HG03060 (cell line): ENCODE measurements around the gene TADA2B.

Experiments
- ATAC-seq: cut with Tn5 transposase; IDR thresholded peaks from one replicate; pipeline ENCODE4 v1.9.1; 2021; ENCODE audit warnings: low read depth, moderate number of reproducible peaks; ENCODE audit not compliant: unreplicated experiment

The TADA2B gene

DNA sequence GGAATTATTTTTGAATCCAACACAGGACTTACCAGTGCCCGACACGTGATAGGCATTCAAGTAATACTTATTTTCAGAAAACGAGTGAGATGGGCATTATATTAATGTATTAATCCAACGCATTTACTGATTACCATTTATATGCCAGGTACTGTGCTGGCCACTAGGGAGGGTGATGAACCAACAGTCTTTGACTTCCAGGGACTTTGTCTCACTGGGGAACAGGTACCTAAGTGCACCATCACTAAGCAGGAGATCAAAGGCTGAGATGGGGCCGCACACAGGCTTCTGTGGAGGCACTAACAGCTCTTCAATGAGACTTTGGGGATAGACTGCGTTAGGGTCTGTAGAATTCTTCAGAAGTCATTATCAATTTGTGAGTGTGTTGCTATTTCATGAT is 5.7 kb upstream of the TADA2B start:
- no peak for ATAC-seq

DNA sequence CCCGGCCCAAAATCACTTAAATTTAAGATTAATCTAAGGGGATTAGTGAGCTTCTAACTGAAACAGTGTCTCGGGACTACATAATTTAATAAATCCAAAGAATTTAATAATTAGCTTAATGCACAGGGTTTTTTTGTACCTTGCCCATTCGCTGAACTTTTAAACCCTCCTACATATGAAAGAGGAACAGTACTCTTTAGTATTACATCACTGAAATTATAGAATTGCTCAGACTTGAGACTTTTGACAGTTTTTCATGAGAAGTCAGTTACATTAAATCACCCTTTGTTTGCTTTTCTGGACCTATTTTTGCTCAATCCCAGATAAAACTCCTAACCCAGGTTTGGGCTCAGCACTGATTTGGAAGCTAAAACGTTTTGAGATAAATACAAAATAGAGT is 2.4 kb upstream of the TADA2B start:
- ATAC-seq, result no peak

GRCh38 chr4:7041246-7041645 is 1.9 kb upstream of the TADA2B start:
- ATAC-seq, result no peak

DNA sequence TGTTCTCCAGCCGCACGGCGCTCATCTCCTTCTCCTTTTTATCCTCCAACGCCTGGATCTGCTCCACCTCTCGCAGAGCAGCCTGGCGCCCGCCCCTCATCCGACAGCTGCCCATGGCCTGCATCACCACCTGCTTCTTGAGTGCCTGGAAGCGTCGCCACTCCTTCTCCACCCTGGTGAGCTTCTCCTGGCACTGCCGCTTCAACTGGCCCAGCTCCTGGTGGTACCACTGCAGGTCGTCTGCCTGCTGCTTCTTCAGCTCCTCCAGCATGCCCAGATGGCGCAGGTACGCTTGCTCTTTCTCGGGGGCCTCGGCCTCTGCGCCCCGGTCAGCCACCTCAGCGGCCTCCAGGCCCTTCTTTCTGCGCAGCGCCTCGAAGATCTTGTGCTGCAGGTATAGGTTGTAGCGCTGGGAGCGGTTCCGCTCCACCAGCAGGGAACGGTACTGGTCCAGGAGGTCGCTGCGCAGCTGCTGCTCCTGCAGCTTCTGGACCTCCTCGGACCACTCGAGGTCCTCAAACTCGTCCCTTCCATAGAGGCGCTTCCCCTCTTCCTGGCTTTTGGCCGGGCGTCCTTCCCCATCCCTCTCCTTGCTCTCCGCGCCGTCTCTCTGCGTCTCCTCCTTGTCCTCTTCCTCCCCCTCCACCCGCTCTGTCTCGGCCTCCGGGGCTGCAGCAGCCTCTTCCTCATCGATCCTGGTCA is 1.2 kb upstream of the TADA2B start:
- ATAC-seq, result no peak

GRCh38 chr4:7042503-7043283 is 479 bp upstream of the TADA2B start:
- peak; percentile 46 for ATAC-seq

DNA sequence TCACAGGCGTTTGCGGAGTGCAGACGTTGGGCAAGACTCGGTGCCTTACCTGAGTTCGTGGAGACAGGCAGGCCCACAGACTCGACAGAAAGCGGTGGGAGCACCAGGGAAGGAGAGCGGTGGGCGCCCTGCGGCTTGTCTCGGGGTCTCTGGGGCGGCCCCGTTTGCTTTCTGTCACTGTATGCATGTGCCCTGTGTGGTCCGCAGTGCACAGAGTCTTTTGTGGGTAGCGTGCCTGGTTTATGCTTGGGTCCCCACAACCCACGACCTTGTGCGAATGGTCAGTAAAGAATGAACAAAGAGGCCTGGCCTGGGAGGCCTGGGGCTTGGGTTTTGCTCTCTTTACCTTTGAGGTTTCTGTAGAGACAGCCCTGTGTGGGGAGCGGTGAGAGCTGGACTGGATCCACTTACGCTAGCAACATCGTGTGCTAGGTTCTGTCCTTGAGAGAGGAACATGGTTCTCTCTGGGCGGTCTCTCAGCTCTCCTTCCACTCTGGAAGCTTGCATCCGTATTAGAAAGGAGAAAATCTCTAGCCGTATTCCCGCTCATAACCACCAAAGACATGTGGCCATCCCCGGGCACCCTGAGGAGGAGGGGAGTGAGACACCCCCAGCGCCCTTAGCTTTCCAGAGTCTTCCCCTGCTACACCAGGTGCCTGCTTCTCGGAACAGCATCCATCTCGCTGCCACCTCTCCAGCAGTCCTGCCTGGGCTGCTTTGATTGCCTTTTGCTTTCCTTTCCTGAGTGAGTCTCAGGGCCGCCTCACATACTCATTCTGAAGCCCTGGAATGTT is 1.2 kb downstream of the TADA2B start:
- ATAC-seq, result no peak

DNA sequence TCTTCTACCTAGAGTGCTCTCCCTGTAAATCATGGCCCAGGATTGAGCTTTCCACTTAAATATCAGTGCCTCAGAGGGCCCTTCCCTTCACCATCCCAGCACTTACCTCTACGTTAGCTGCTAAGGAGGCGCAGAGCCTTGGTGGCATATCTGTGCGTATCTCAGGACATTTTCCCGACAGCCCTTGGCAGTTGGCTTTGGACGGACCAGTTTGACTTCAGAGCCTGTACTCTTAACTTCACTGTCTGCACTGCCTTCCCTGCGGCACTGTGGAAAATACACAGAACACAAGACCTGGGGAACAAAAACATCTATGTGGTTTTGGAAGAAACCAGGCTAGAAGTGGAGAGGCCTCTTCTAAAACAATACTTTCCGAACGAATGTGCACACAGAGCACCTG is 2.4 kb downstream of the TADA2B start:
- ATAC-seq, result no peak

GRCh38 chr4:7045961-7046921 is 3.1 kb downstream of the TADA2B start:
- peak; percentile 29 for ATAC-seq

DNA sequence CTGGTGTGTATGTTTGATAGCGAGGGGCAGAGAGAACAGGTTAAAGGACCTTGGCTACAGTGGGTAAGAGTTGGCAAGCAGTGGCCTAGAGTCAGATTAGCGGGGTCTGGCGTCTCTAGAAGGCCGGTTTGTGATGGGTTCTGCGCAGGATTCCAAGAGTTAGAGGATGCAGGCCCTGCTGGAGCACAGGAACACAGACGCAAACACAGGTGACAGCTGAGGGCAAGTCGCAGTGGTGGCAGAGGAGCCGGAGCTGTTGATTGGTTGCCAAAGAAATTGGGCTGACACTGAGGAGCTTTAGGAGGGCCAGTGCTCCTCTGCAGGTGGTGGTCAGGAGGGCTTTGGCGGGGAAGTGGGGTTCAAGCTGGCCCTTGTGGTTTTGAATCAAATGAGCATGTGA is 3.8 kb downstream of the TADA2B start:
- no peak for ATAC-seq

DNA sequence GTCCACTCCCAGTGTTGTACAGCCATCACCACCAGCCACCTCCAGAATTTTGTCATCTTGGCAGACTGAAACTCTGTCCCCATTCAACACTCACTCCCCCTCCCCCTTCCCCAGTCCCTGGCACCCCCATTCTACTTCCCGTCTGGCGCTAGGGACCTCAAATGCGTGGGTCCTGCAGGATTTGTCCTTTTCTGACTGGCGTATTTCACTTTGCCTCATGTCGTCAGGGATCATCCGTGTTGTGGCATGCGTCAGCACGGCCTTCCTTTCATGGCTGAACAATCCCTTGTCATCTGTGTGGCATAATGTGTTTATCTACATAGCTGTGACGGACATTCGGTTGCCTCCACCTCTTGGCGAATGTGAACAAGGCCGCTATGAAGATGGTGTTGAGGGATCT is 5.5 kb downstream of the TADA2B start:
- no peak for ATAC-seq

- no peak for ATAC-seq
Measured at GRCh38 chr4:7049295-7049694, 6.1 kb downstream of the TADA2B start.

GRCh38 chr4:7049739-7050138 is 6.6 kb downstream of the TADA2B start:
- ATAC-seq, result no peak

GRCh38 chr4:7050481-7051143 is 7.4 kb downstream of the TADA2B start:
- ATAC-seq, result no peak

- no peak for ATAC-seq
Measured at GRCh38 chr4:7051144-7051495, 7.9 kb downstream of the TADA2B start.

DNA sequence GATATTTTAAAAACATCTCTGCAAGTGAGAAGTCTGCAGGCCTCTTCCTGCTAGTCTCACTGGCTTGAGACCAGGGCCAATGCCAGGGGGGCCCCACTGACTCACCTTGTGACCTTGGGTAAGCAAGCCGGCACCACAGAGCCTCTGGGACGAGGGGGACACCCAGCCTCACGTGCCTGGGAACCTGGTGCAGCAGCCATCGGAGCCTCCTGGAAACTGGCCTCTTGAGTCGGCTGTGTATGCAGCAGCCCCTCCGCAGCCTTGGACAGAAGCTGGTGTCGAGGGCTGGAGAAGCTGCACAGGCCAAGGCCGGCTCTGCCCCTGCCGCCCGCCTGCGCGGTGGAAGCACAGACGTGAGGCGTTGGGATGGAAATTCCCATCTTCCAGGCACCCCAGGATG is 8.7 kb downstream of the TADA2B start:
- ATAC-seq, result no peak

- no peak for ATAC-seq
Measured at GRCh38 chr4:7052313-7052712, 9.1 kb downstream of the TADA2B start.

- no peak for ATAC-seq
Measured at GRCh38 chr4:7052923-7053715, 9.9 kb downstream of the TADA2B start.

GRCh38 chr4:7054106-7054880 is 11.1 kb downstream of the TADA2B start:
- no peak for ATAC-seq
